B cell (primary cell): ENCODE measurements around the gene GBX1. TPM values are rescaled to one million over a fixed set of nuclear protein-coding genes. Genes with fewer than 3 reads are reported as not detected.

Source experiments
- ATAC-seq: fragments of 200-7000 bp; cut with Tn5 transposase; one replicate; pipeline ENCODE4 v1.10.0; 2021; ENCODE audit warnings: low read depth, mild to moderate bottlenecking, moderate number of reproducible peaks, moderate library complexity
- CTCF ChIA-PET: fragments of 350-600 bp; sonication (Branson Sonifier 250); formaldehyde crosslinking; loops from one replicate; lab custom pipeline; 2021; ENCODE audit warnings: antibody characterized with exemption, inconsistent platforms; lab: Charles Lee
- POLR2A ChIA-PET: fragments of 350-600 bp; sonication (Branson Sonifier 250); formaldehyde crosslinking; loops from one replicate; lab custom pipeline; 2021; ENCODE audit warnings: antibody characterized with exemption; lab: Charles Lee
- DNase-seq: peaks from one replicate; pipeline ENCODE4 v3.0.0; 2013
- H2AFZ ChIP-seq: 2 replicates; pipeline ENCODE4 v1.6.1; 2012; ENCODE audit warnings: mild to moderate bottlenecking, low read depth, low read length; ENCODE audit not compliant: insufficient read depth, poor library complexity, severe bottlenecking
- H3K27ac ChIP-seq, 2 donors: 1 replicate in 1 of 2; 2 replicates in 1 of 2; pipeline ENCODE4 v1.5.1; 2012 to 2013; ENCODE audit warnings: low read length in 2 of 2, mild to moderate bottlenecking in 2 of 2, moderate library complexity in 1 of 2
- H3K27me3 ChIP-seq, 4 experiments: fragments of 200-600 bp in 1 of 4; sonication (generic) in 1 of 4; replicated peaks in 1 of 4; 1 replicate in 2 of 4; 2 replicates in 2 of 4; pipeline versions ENCODE4 v1.6.1 to v1.7.0; 2013 to 2016; ENCODE audit warnings: low read length in 3 of 4, mild to moderate bottlenecking in 2 of 4, mixed read lengths in 1 of 4, moderate library complexity in 1 of 4; ENCODE audit not compliant: insufficient read depth in 4 of 4, control insufficient read depth in 3 of 4; ENCODE audit errors: control extremely low read depth in 1 of 4
- H3K36me3 ChIP-seq, 2 experiments: replicated peaks in 1 of 2; 1 replicate in 1 of 2; 2 replicates in 1 of 2; pipeline versions ENCODE4 v1.6.1 to v1.7.1; 2013; ENCODE audit warnings: low read length in 1 of 2; ENCODE audit not compliant: insufficient read depth in 2 of 2, control insufficient read depth in 1 of 2; ENCODE audit errors: control extremely low read depth in 1 of 2, extremely low read depth in 1 of 2
- H3K4me1 ChIP-seq, 2 donors: fragments of 200-600 bp in 1 of 2; sonication (generic) in 1 of 2; 1 replicate in 1 of 2; 2 replicates in 1 of 2; pipeline versions ENCODE4 v1.5.1 to v1.6.1; 2013 to 2017; ENCODE audit warnings: low read length in 2 of 2; ENCODE audit not compliant: control insufficient read depth in 2 of 2, insufficient read depth in 2 of 2
- H3K4me2 ChIP-seq: replicated peaks from 2 replicates; pipeline ENCODE3; 2012; ENCODE audit warnings: mild to moderate bottlenecking, low read depth, low read length; ENCODE audit not compliant: poor library complexity, severe bottlenecking
- H3K4me3 ChIP-seq, 5 experiments: fragments of 200-600 bp in 1 of 5; sonication (generic) in 1 of 5; 1 replicate in 3 of 5; 2 replicates in 2 of 5; pipeline versions ENCODE4 v1.5.1 to v1.7.0; 2011 to 2016; ENCODE audit warnings: low read length in 4 of 5, mild to moderate bottlenecking in 4 of 5, low read depth in 2 of 5, control low read depth in 1 of 5, moderate library complexity in 1 of 5; ENCODE audit not compliant: insufficient read depth in 1 of 5; ENCODE audit errors: control extremely low read depth in 1 of 5, extremely low read depth in 1 of 5
- H3K79me2 ChIP-seq: fragments of 200-600 bp; sonication (generic); one replicate; pipeline ENCODE4 v1.6.0; 2016; ENCODE audit warnings: low read length; ENCODE audit not compliant: control insufficient read depth, insufficient read depth
- H3K9ac ChIP-seq: fragments of 200-600 bp; sonication (generic); 2 replicates; pipeline ENCODE4 v1.6.1; 2017; ENCODE audit warnings: mild to moderate bottlenecking, low read length, moderate library complexity
- H3K9me3 ChIP-seq, 3 donors: one replicate each; pipeline versions ENCODE4 v1.6.1 to v1.7.1; 2013; ENCODE audit warnings: low read length in 2 of 3; ENCODE audit not compliant: control insufficient read depth in 2 of 3, insufficient read depth in 1 of 3; ENCODE audit errors: control extremely low read depth in 1 of 3
- H4K20me1 ChIP-seq: 2 replicates; pipeline ENCODE4 v1.6.0; 2012; ENCODE audit warnings: mild to moderate bottlenecking, low read length; ENCODE audit not compliant: insufficient read depth, control insufficient read depth, poor library complexity, severe bottlenecking
- H3K27ac Mint-ChIP-seq: one replicate; pipeline ENCODE4 v1.8.0; 2021; ENCODE audit warnings: mixed read lengths
- H3K27me3 Mint-ChIP-seq: one replicate; pipeline ENCODE4 v1.8.0; 2021; ENCODE audit warnings: mixed read lengths
- H3K4me1 Mint-ChIP-seq: one replicate; pipeline ENCODE4 v1.8.0; 2021; ENCODE audit warnings: mixed read lengths
- H3K4me3 Mint-ChIP-seq: one replicate; pipeline ENCODE4 v1.8.0; 2021; ENCODE audit warnings: mixed read lengths
- H3K9me3 Mint-ChIP-seq: one replicate; pipeline ENCODE4 v1.8.0; 2022; ENCODE audit warnings: mixed read lengths; ENCODE audit not compliant: insufficient read depth
- CTCF ChIP-seq: fragments of 200-600 bp; IDR thresholded peaks from one replicate; pipeline ENCODE4 v1.8.0; 2022; ENCODE audit warnings: antibody characterized with exemption, mild to moderate bottlenecking
- EZH2 ChIP-seq: IDR thresholded peaks from 2 replicates; pipeline ENCODE4 v1.6.1; 2012; ENCODE audit warnings: borderline replicate concordance, low read depth, mild to moderate bottlenecking, moderate library complexity, low read length; ENCODE audit not compliant: insufficient read depth, poor library complexity, severe bottlenecking
- WGBS: methylation state at CpG from one replicate; pipeline ENCODE4 v1.1.5; 2013; ENCODE audit warnings: missing lambda C conversion rate; ENCODE audit not compliant: insufficient coverage; 5-methylcytosine and 5-hydroxymethylcytosine counted together
- intact Hi-C: fragments of 100-400 bp; cut with micrococcal nuclease; formaldehyde crosslinking; loops from one replicate; pipeline ENCODE4 v1.10.0; 2022
- polyA plus RNA-seq: library from polyadenylated mRNA; depleted of rRNA; stranded (reverse); fragments of >200 nt; gene quantifications from 2 replicates; pipeline ENCODE4 v1.2.3, GENCODE V29; 2012
- total RNA-seq, 2 donors: library from RNA; stranded (reverse); fragments of 120-200 nt in 1 of 2; gene quantifications; 1 replicate in 1 of 2; 2 replicates in 1 of 2; pipeline versions ENCODE4 v1.2.3 to v1.2.4, GENCODE V29; 2013 to 2022

The GBX1 gene
- total and polyA plus RNA-seq, 2 donors (not counting 1 experiment from before 2014, with no cell fraction given): not detected

- peaks cover 0 to 6% of the 10 kb centered on the region in 2 donors for H3K4me1 ChIP-seq
- Mint-ChIP-seq H3K27ac (no peak overlapping the region), H3K27me3 (peaks cover 3% of the 10 kb centered on the region), H3K9me3 (no peaks in the 10 kb centered on the region), H3K4me3 (no peak overlapping the region), H3K4me1 (peaks cover 3% of the 10 kb centered on the region)
- no peaks in the 10 kb centered on the region for H4K20me1 ChIP-seq
- no peak overlapping the region for H3K4me3 ChIP-seq
- H3K27me3 ChIP-seq: no peaks in the 10 kb centered on the region
- H3K27ac ChIP-seq: no peak overlapping the region
- ATAC-seq: no peak
- H3K36me3 ChIP-seq: no peaks in the 10 kb centered on the region
- ChIA-PET CTCF (interaction anchor here (0.6 to 2.0 kb wide), 26 partner anchors 9 to 181 kb away, joined by 3 to 17 read pairs (median 4); partner anchors contain the start of gene FASTK), POLR2A (no interaction called here)
- TF ChIP-seq CTCF: no peak
- TF ChIP-seq EZH2: no peak
- no peak for DNase-seq
- no peaks in the 10 kb centered on the region for H3K9me3 ChIP-seq
- intact Hi-C loops: loop anchor here (1.0 kb wide), 1 partner anchor 48 kb away; no protein-coding TSS in a partner anchor
- WGBS: 96% methylated on average over 7 of the region's 7 CpGs
- no peak overlapping the region for H2AFZ ChIP-seq
- H3K79me2 ChIP-seq: no peaks in the 10 kb centered on the region
- H3K4me2 ChIP-seq: no peak overlapping the region
- no peak overlapping the region for H3K9ac ChIP-seq
These were observed 43.0 kb downstream of the GBX1 start for GRCh38 chr7:151124481-151124880.

- Histone ChIP-seq H3K4me2 (no peak overlapping the region), H3K36me3 (no peaks in the 10 kb centered on the region), H2AFZ (no peak overlapping the region), H3K9ac (no peak overlapping the region), H4K20me1 (no peaks in the 10 kb centered on the region), H3K4me3 (no peak overlapping the region), H3K27ac (no peak overlapping the region), H3K4me1 (peaks cover 0 to 6% of the 10 kb centered on the region in 2 donors), H3K79me2 (no peaks in the 10 kb centered on the region), H3K27me3 (no peaks in the 10 kb centered on the region), H3K9me3 (no peaks in the 10 kb centered on the region)
- peaks cover 3% of the 10 kb centered on the region for H3K27me3 Mint-ChIP-seq
- no peak overlapping the region for H3K27ac Mint-ChIP-seq
- H3K9me3 Mint-ChIP-seq: no peaks in the 10 kb centered on the region
- DNase-seq: peak; percentile 85
- ChIA-PET CTCF (interaction anchor here (0.6 to 2.0 kb wide), 31 partner anchors 9 to 948 kb away, joined by 3 to 17 read pairs (median 4); partner anchors contain the start of gene FASTK), POLR2A (no interaction called here)
- no peak for TF ChIP-seq EZH2
- TF ChIP-seq CTCF: peak; percentile 93
- peaks cover 3% of the 10 kb centered on the region for H3K4me1 Mint-ChIP-seq
- intact Hi-C loops: loop anchor here (1.0 kb wide), 1 partner anchor 48 kb away; no protein-coding TSS in a partner anchor
- no peak overlapping the region for H3K4me3 Mint-ChIP-seq
- ATAC-seq: peak; percentile 98
- WGBS: 57% methylated on average over 7 of the region's 24 CpGs
These were observed 43.6 kb downstream of the GBX1 start for GRCh38 chr7:151123822-151124464.
